Stimulated activated CD4-positive, alpha-beta T cell treated with anti-CD3 and anti-CD28 coated beads, Interleukin-4, amount 100 ng/mL, for 48 hours (primary cell): Measurements from ENCODE around the gene CACYBP.
"Not testable (repeated sequence)": the region's sequence is repeated elsewhere in the genome, so short reads cannot be mapped to it uniquely, and the experiment has no call there.

Source experiments
- DNase-seq, 2 donors: peaks; one replicate each; pipeline ENCODE4 v3.0.0-alpha.2; 2020; ENCODE audit warnings: low read depth in 2 of 2

CACYBP gene

DNA sequence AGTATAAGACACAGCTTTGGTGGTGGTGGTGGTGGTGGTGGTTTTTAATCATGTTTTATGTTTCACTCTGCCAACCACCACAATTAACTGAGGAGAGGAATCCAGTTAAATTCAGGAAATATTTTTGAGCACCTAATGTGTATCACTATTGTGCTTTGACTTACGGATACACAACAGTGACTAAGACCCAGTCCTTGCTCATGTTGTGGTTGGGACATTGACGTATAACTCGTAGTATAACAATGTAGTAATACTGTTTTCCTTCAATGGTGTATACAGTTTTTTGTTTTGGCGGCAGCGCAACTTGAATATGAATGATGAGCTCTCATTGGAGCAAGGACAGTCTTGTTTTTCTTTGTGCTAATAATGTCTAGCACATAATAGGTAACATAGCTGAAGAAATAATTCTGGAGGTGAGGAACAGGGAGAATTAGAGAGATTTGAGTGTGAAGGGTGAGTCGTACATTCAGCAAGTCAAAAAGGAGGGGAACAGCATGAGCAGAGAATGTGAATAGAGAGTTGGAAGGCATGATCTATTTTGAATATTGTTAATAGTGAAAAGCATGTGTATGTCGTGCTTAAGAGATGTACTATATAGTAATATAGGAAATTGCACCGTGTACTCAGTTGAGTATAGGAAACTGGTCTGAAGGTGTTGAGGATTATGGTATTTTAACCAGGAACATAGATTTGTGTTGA is 5.5 kb downstream of the CACYBP start:
- DNase-seq = no peak

DNA sequence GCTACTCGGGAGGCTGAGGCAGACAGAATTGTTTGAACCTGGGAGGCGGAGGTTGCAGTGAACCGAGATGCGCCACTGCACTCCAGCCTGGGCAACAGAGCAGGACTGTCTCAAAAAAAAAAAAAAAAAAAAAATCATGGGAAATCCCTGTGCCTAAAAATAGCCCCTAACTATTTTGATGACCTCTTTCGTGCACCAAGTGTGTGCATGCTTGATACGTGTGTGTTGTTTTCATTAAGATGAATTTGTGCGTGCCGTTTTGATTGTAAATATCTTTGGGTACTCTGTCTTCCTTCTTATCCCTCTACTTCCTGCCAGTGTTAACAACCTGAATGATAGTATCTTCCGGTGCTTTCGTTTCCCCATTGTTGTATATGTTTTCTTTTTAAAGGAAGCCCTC is 9.8 kb downstream of the CACYBP start:
- no peak for DNase-seq

DNA sequence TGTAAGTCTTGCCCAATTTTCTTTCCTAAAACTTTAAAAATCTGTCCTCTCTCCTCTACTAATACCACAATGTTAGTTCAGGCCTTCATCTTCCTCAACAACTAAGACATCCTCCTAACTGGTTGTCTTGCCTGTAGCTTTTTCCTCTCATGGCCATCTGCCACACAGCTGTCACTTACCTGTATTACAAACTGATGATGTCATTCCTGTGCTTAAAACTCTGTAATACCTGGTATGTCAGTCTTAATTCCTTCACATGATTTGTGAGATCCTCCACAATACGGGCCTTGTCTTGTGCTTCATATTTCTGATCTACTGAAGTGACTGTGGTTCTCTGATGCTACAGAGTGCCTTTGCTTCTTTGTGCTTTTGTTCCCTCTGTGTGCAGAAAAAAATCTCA is 13.7 kb downstream of the CACYBP start:
- DNase-seq = no peak

DNA sequence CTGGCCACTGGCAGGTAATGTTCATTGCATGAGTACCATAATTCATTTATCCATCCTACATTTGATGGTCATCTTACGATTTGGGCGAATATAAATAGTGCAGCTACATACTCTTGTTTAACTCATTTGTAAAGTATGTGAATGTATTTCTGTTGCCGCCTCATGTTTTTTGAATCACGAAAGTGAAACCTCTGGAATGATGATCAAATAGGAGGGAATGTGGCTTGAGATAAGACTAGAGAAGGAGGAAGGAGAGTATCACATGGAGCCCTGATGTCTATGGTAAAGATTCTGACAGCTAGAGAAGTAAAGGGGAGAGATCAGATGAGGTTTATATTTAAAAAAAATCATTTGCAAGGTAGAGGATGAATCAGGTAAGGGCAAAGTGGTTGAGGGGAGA is 15.5 kb downstream of the CACYBP start:
- DNase-seq = no peak

DNA sequence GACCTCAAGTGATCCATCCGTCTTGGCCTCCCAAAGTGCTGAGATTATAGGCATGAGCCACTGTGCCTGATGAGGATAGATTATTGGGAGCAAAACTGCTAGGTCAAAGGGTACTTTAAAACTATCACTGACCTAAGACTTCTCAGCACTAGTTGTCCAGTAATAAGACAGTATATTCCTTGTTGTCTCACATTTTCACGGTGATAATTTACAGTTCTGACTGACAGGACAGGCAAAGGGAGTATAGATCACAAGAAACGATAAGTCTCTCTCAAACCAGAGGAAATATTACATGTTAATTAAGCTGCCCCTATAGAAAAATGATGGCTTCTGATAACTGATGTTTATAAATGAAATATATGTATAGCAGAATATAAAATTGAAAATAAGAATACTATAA is 19.8 kb downstream of the CACYBP start:
- DNase-seq = no peak

DNA sequence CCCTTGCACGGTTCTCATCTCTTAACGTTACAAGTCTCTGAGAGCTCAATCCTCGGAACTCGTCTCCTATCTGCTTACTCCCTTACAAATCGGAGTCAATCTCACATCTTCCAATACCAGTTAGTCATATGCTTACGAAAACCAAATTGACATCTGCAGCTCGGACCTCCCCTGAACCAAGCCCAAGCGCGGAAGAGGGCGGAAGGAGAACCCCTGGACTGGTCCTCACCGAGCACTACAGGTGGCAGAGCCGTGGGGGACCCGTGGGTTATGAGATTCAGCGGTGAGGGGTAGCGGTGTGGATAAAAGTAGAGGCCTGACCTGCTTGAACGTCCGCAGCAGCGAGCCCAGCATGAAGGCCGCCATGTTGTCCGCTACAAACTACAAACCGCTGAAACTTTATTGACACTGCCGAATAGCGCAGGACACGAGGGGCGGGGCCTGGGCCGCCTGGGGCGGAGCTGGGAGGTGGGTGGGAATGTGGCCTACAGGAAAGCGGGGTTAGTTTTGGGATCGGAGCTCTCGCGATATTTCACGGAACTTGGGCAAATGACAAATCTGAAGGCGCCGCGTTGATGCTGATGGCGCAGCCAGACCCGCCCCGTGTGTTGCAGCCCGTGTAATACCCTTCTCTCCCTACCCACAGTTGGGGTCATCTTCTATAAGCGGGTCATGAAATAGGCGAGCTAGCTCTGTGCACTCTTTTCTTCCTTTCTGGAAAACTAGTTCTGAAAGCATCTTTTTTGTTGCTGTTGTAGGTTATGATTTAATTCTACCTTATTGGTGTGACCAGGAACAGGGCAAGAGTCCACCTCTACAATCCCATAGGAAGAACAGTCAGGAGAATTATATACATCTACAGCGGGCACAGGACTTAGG is 23.5 kb downstream of the CACYBP start, which contains the start of gene MRPS14:
TSS of gene MRPS14 (minus strand) at position 383 of the 879 bp plus-strand sequence. CDS start at position 366, 17 bp downstream.
- peak; percentile 98 to 99 for DNase-seq

DNA sequence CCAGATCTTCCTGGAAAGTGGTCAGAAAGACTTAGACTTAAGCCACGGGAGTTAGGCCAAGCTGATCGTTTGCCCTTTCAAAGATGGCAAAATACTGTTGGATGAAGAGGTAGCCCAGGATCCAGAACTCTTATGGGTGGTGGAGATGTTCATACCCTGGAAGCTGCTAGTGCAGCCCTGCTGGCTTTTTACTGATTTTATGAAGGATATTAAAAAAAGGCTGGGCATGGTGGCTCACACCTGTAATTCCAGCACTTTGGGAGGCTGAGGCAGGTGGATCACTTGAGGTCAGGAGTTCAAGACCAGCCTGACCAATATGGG is 24.1 kb downstream of the CACYBP start:
- not testable (repeated sequence) for DNase-seq

DNA sequence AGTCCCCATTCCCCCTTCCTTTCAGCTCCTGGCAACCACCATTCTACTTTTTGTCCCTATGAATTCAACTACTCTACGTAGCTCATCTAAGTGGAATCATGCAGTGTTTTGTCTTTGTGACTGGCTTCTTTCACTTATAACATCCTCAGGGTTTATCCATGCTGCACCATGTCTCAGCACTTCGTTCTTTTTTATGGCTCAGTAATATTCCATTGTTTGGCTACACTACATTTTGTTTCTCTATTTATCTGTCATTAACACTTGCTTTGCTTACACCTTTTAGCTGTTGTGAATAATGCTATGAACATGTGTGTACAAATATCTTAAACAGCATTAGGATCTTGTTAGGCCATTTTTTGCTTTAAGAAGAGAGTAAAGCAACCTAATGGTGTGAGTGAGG is 25.0 kb downstream of the CACYBP start:
- DNase-seq = no peak

DNA sequence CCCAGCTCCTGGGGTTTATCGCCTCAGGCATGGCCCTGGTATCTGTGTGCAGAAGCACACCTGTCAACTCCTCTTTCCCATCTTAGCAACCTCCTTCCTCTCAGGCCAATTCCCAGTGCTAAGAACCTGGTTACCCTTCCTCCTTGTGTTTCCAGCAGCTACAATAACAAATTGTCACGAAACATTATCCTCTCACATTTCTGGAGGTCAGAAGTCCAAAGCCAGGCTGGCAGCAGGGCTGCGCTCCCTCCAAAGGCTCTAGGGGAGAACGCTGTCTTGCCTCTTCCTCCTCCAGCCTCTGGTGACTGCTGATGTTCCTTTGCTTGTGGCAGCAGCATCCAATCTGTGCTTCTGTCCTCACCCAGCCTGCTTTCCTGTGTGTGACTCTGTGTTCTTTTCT is 34.2 kb downstream of the CACYBP start:
- DNase-seq = no peak

DNA sequence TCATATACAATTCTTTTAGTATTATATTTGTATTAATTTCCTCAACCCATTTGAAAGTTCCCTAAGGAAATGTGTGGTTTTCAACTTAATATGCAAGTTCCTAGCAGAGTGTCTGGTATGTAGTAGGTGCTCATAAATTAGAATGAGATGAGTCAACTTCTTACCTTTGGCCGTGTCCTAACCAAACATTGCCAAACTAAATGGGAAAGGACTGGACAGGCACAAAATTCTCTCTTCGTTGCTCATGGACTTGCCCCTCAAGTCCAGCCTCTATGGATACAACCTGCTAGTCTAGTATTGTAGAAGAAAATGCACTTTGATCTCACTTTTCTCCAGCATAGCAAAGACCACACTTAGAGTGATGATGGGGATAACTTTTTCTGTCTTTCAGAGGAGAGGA is 35.0 kb downstream of the CACYBP start:
- DNase-seq = no peak

DNA sequence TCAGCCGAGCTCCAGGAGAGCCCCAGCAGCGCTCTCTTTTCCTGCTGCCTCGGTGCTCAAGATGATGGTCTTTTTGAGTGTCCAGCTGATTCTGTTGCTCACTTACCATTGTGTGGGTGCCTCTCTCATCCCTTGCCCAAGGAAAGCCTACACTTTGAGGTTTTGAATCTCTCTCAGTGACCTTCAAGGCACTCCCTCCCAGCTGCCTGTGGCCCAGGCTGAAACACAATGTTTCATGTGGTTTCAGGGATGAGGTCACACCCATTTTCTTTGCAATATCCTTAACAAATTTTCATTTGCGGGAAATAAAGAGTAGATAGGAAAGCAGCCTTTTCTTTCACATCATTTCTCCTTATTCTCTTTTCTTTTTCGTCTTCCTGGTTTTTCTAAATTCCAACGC is 36.1 kb downstream of the CACYBP start:
- DNase-seq = no peak

DNA sequence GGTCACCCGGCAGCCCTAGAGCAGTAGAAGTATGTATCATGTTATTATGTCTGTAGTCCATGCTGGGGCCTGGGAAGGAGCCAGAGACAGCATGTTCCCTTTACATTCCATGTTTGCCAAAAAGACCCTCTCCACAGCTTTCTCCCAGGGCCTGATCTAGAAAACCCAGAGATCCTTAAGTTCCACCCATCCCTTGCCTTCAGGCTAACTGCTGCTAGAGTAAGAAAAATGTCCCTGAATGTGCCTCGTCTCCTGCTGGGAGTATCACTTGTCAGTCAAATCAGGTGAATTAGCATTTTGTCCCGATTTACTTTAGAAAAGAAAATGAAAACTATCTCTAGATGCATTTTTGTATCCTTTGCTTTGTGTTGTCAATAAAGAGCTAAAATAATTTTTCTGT is 36.7 kb downstream of the CACYBP start:
- no peak for DNase-seq

DNA sequence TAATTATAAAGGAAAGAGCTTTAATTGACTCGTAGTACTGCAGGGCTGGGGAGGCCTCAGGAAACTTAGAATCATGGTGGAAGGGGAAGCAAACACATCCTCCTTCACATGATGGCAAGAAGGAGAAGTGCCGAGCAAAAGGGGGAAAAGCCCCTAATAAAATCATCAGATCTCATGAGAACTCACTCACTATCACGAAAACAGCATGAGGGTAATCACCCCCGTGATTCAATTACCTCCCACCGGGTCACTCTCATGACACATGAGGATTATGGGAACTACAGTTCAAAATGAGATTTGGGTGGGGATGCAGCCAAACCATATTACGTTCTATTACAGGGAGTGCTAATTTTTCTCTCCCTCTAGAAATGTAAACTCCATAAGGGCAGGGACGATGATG is 37.7 kb downstream of the CACYBP start:
- DNase-seq = no peak

DNA sequence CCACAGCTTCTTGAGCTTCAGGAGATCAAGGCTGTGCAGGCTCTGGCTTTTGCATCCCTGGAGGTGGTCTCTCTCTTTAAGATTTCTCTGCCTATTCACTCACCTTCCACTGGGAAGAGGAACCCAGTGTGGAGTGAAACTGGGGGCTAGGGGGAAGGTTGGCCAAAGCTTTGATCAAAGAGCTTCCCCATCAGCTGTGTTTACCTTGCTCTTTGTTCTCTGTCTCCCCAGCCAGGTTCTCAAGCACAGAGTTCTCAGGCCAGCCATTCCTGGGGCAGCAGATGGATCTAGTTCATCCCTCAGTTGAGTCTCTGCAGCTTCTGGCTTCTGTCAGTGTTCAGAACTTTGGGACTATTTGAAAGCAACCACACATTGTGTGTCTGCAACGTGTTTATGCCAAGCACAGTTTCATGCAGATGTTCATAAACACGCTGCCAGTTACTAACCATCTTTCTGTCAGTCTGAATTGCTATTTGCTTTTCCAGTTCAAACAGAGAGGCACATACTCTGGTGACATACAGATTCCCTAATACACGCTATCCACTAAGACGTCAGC is 40.7 kb downstream of the CACYBP start:
- DNase-seq = no peak

DNA sequence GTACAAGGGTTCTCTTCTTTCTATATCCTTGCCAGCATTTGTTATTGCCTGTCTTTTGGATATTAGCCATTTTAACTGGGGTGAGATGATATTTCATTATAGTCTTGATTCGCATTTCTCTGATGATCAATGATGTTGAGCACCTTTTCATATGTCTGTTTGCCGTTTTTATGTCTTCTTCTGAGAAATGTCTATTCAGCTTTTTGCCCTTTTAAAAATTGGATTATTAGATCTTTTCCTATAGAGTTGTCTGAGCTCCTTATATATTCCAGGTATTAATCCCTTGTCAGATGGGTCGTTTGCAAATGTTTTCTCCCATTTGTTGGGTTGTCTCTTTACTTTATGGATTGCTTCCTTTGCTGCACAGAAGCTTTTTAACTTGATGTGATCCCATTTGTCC is 42.9 kb downstream of the CACYBP start:
- no peak for DNase-seq

DNA sequence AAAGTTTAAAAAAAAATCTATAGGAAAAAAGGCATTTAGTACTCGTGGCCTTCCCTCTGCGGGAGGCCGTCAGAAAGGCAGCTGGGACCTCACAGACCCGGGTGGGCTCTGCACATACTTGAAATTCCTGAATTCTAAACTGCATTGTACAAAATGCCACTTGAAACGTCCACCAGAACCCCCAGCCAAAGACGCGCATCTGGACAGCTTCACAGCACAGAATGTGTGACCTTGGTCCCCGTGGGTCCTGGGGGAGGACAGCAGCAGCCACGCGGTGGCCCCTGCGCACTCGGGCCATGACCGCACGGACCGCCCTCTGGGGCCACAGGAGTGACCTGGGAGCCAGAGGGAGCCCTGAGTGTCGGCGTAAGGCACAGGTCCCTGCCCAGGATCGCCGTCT is 44.1 kb downstream of the CACYBP start:
- no peak for DNase-seq

DNA sequence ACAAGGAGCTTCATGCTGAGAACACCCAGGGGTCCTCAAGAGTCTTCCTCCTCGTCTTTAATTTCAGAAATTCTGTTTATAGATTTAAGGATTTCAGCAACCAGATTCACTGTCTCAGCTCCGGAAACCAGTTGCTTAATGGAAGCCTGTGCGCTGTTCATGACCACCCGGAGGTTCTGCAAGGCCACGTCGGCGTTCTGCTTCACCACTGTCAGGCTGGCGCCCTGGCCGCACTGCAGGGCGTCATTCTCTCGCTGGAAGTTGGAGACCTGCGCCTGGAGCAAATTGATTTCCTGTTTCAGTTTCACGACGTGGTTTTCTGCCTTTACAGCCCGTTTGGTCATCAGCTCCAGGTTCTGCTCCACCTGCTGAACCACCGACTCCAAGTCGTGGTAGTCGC is 44.8 kb downstream of the CACYBP start:
- DNase-seq = not testable (repeated sequence)

DNA sequence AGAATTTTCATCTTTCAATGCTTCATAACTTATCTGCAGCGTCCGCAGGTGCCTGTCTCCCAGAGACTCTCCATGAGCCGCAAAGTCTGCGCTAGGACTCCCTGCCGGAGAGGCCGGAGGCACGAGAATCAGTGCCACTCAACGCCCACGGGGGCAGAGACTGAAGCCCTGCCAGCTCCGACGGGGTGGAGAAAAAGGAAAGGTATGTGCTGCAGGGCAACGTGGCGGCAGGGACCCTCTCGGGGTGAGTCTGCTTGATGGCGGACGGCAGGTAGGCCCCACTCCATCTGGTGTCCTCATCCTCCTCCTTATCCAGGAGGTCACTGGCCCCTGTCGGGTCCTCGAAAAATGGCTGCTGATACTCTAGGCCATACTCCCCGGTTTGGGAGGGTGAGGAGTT is 45.4 kb downstream of the CACYBP start:
- DNase-seq = no peak

DNA sequence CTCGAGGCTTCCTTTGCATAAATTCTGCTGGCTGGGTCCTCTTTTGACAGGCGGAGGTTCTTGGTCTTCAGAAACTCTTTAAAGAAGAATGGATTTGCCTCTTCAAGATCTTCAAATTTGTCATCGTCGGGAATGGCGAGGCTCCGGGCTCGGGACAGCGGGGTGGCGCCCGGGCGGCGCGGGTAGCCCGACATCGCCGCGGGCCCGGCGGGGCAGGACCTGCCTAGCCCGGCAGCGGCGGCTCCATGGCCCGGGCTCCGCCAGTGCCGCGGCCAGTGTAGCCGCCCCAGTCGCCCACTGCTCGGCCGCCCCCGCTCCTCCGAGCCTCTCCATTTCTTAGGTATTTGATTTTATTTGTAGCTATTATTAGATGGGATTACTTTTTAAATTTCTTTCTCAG is 45.8 kb downstream of the CACYBP start:
- no peak for DNase-seq

DNA sequence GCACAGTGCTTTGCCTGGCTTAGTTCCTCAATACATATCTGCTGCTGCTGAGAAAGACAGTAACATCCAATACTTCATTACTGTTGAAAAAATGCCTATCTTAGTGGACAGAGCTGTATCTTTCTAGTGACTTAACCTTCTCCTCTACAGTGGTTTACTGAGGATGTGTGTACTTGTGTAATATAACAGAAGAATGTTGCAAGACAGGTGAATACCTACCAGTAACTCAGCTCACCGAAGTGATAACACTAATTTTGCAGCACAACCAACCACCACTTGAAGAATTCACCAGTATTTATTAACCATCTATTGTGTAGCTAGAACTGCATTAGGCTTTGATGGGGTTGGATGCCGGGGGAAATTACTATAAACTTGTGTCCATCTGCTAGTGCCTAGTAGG is 51.2 kb downstream of the CACYBP start:
- DNase-seq = no peak

DNA sequence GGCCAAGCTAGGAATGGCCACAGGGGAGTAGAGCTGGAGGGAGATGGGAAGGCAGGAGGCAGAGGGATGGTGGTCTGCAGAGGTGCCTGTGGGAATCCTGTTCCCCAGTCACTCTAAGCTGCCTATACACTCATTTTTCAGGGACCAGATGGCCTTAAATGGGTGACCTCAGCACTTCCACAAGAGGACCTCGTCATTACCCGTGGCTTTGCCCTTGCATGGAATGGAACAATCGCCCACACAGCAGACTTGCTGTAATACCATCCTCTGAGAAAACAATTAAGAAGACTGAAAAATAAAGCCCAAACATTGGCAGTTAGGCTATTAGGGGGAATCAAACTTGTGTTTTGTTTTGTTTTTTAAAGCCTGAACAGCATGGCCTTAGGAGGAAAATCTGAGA is 55.0 kb downstream of the CACYBP start:
- DNase-seq = no peak
